ENCODE data around the gene MYL5.

GRCh38 chr4:712916-713632, 38.7 kb downstream of the MYL5 start:
- TF ChIP-seq, protein P1, sequence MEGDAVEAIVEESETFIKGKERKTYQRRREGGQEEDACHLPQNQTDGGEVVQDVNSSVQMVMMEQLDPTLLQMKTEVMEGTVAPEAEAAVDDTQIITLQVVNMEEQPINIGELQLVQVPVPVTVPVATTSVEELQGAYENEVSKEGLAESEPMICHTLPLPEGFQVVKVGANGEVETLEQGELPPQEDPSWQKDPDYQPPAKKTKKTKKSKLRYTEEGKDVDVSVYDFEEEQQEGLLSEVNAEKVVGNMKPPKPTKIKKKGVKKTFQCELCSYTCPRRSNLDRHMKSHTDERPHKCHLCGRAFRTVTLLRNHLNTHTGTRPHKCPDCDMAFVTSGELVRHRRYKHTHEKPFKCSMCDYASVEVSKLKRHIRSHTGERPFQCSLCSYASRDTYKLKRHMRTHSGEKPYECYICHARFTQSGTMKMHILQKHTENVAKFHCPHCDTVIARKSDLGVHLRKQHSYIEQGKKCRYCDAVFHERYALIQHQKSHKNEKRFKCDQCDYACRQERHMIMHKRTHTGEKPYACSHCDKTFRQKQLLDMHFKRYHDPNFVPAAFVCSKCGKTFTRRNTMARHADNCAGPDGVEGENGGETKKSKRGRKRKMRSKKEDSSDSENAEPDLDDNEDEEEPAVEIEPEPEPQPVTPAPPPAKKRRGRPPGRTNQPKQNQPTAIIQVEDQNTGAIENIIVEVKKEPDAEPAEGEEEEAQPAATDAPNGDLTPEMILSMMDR (IDR thresholded peaks at IDR 0.05): no peak
- no peak for TF ChIP-seq POLR2A (IDR thresholded peaks at IDR 0.05)
